ENCODE results near the gene CERS2. TPM values are rescaled to one million over a fixed set of nuclear protein-coding genes. Genes with fewer than 3 reads are reported as not detected.

CERS2 gene
- polyA plus RNA-seq, 1 of the 3 experiments (the other 2 are of a cell fraction): 150 TPM

- TF ChIP-seq REST (IDR thresholded peaks at IDR 0.05; ENCODE audit: low read depth, low read length) (peak; percentile 72), TAF1 (IDR thresholded peaks at IDR 0.05; ENCODE audit: borderline replicate concordance, low read depth, low read length) (peak; percentile 86), RAD21 (IDR thresholded peaks at IDR 0.05; ENCODE audit: low read length) (no peak), IRF3 (IDR thresholded peaks at IDR 0.05; ENCODE audit: low read depth, low read length) (no peak), MEF2A (IDR thresholded peaks at IDR 0.05; ENCODE audit: borderline replicate concordance, low read depth) (no peak), TCF12 (IDR thresholded peaks at IDR 0.05) (peak; percentile 25; the same call in 1 of the 2 replicates), YY1 (IDR thresholded peaks at IDR 0.05; ENCODE audit: low read depth) (no peak; the same call in none of the 2 replicates), RCOR1 (IDR thresholded peaks at IDR 0.05; ENCODE audit: low read length) (no peak), FOXJ3 (CRISPR knock-in tag; IDR thresholded peaks at IDR 0.05) (0 out of 2 replicates have a peak, but pooled peaks have one; percentile 55), EZH2phosphoT487 (IDR thresholded peaks at IDR 0.05; ENCODE audit: borderline replicate concordance, low read depth) (no peak), ELF1 (IDR thresholded peaks at IDR 0.05) (peak; percentile 94), TEAD4 (IDR thresholded peaks at IDR 0.05; ENCODE audit: borderline replicate concordance, insufficient read depth) (no peak), EP300 (IDR thresholded peaks at IDR 0.05; ENCODE audit: borderline replicate concordance in 1 of 2, low read depth in 1 of 2, low read length in 1 of 2) (peak in 1 of 2 experiments; percentile 27; a peak in 1 of 4 replicates), CTCF (IDR thresholded peaks at IDR 0.05) (peak; percentile 14; the same call in 1 of the 2 replicates), NFIC (IDR thresholded peaks at IDR 0.05; ENCODE audit: borderline replicate concordance) (no peak), ZBTB33 (IDR thresholded peaks at IDR 0.05; ENCODE audit: borderline replicate concordance, low read depth) (peak; percentile 69; the same call in 1 of the 2 replicates), GATA2 (CRISPR knock-in tag; IDR thresholded peaks at IDR 0.05) (peak; percentile 25; the same call in 1 of the 2 replicates), USF2 (IDR thresholded peaks at IDR 0.05; ENCODE audit: borderline replicate concordance, low read depth, low read length) (no peak), CHD2 (IDR thresholded peaks at IDR 0.05; ENCODE audit: low read length, partially characterized antibody) (peak; percentile 96), SIN3A (IDR thresholded peaks at IDR 0.05; ENCODE audit: borderline replicate concordance, low read depth, low read length) (0 out of 2 replicates have a peak, but pooled peaks have one; percentile 18)
Measured at GRCh38 chr1:150926097-150926741, 48.4 kb downstream of the CERS2 start, which contains the start of gene SETDB1 (continued).
